Cardiac fibroblast (primary cell): ENCODE measurements around the gene HNRNPL.
"Not testable (repeated sequence)": the region's sequence is repeated elsewhere in the genome, so short reads cannot be mapped to it uniquely, and the experiment has no call there.

ENCODE experiments used
- DNase-seq, 2 donors: peaks; one replicate each; pipeline versions ENCODE4 v3.0.0 to v3.0.0-alpha.2; 2010; ENCODE audit warnings: low read depth in 2 of 2
- H3K4me3 ChIP-seq, 2 donors: replicated peaks in 1 of 2; 1 replicate in 1 of 2; 2 replicates in 1 of 2; pipeline ENCODE4 v1.5.1; 2011; ENCODE audit warnings: low read depth in 2 of 2, low read length in 2 of 2, mild to moderate bottlenecking in 2 of 2, moderate library complexity in 1 of 2
- CTCF ChIP-seq: IDR thresholded peaks from one replicate; pipeline ENCODE4 v1.5.1; 2011; ENCODE audit warnings: low read depth, mild to moderate bottlenecking, low read length, inconsistent platforms

Gene HNRNPL

GRCh38 chr19:38889803-38890202 is 40.0 kb upstream of the HNRNPL start:
- no peak for TF ChIP-seq CTCF
- no peak for DNase-seq
- no peak overlapping the region for H3K4me3 ChIP-seq

- TF ChIP-seq CTCF: no peak
- DNase-seq: no peak
- no peak overlapping the region for H3K4me3 ChIP-seq
Observed at GRCh38 chr19:38888876-38889275, 39.1 kb upstream of the HNRNPL start.

GRCh38 chr19:38884691-38885090 is 34.9 kb upstream of the HNRNPL start:
- not testable (repeated sequence) for DNase-seq, H3K4me3 ChIP-seq

GRCh38 chr19:38883286-38883685 is 33.5 kb upstream of the HNRNPL start:
- TF ChIP-seq CTCF: no peak
- no peak overlapping the region for H3K4me3 ChIP-seq
- DNase-seq: no peak

GRCh38 chr19:38880882-38881609 is 31.3 kb upstream of the HNRNPL start:
- DNase-seq: no peak
- no peak for TF ChIP-seq CTCF
- H3K4me3 ChIP-seq: no peak overlapping the region

GRCh38 chr19:38880076-38880881 is 30.5 kb upstream of the HNRNPL start:
- H3K4me3 ChIP-seq: no peak overlapping the region
- TF ChIP-seq CTCF: no peak
- DNase-seq: no peak

- DNase-seq: no peak
- no peak overlapping the region for H3K4me3 ChIP-seq
- TF ChIP-seq CTCF: no peak
Observed at GRCh38 chr19:38879400-38879751, 29.6 kb upstream of the HNRNPL start.
